Endothelial cell of umbilical vein (primary cell): ENCODE results near the gene LIPF. TPM values are rescaled to one million over a fixed set of nuclear protein-coding genes. Genes with fewer than 3 reads are reported as not detected.

Source experiments
- BruUV-seq: library from RNA; stranded (reverse); fragments of 400-500 nt; replicated peaks from 2 replicates; lab custom pipeline; 2021; lab: Mats Ljungman, UMichigan
- CTCF ChIA-PET: fragments of 300-600, 350-600 bp; sonication (Branson Sonifier 250); formaldehyde crosslinking; loops from one replicate; lab custom pipeline; 2021; ENCODE audit warnings: antibody characterized with exemption, inconsistent platforms; lab: Charles Lee
- POLR2A ChIA-PET: fragments of 300-600, 350-600 bp; sonication (Branson Sonifier 250); formaldehyde crosslinking; loops from one replicate; lab custom pipeline; 2021; ENCODE audit warnings: antibody characterized with exemption, inconsistent platforms; lab: Charles Lee
- DNase-seq: peaks from one replicate; pipeline ENCODE4 v3.0.0-alpha.2; 2011; ENCODE audit warnings: low read depth, low spot score
- FAIRE-seq: peaks from 2 replicates; lab custom pipeline; 2011; peaks lifted over from hg19 to GRCh38; lab: Jason Lieb, UNC
- H2AFZ ChIP-seq: 2 replicates; pipeline ENCODE4 v1.6.0; 2012; ENCODE audit warnings: low read depth, low read length, control low read depth, inconsistent platforms
- H3K27ac ChIP-seq: 2 replicates; pipeline ENCODE4 v1.5.1; 2011; ENCODE audit warnings: low read depth, mild to moderate bottlenecking, control low read depth, low read length, moderate library complexity; ENCODE audit not compliant: insufficient read depth
- H3K27me3 ChIP-seq, 2 experiments: 2 replicates each; pipeline versions ENCODE4 v1.6.0 to v1.6.1; 2011; ENCODE audit warnings: low read length in 2 of 2, mixed read lengths in 1 of 2; ENCODE audit not compliant: control insufficient read depth in 2 of 2, insufficient read depth in 2 of 2
- H3K36me3 ChIP-seq, 2 experiments: 2 replicates in 1 of 2; 3 replicates in 1 of 2; pipeline ENCODE4 v1.5.1; 2011; ENCODE audit warnings: low read length in 2 of 2, mild to moderate bottlenecking in 1 of 2, moderate library complexity in 1 of 2; ENCODE audit not compliant: control insufficient read depth in 2 of 2, insufficient read depth in 2 of 2; ENCODE audit errors: extremely low read depth in 1 of 2
- H3K4me1 ChIP-seq: 3 replicates; pipeline ENCODE4 v1.5.1; 2011; ENCODE audit warnings: mild to moderate bottlenecking, low read length; ENCODE audit not compliant: control insufficient read depth, insufficient read depth; ENCODE audit errors: extremely low read depth
- H3K4me2 ChIP-seq: 2 replicates; pipeline ENCODE4 v1.6.1; 2011; ENCODE audit warnings: low read length, control low read depth, mixed read lengths; ENCODE audit not compliant: insufficient read depth
- H3K4me3 ChIP-seq, 3 experiments: fragments of 200-600 bp in 1 of 3; sonication (generic), shearing (Covaris generic) in 1 of 3; replicated peaks in 1 of 3; 2 replicates each; pipeline ENCODE4 v1.5.1; 2011 to 2016; ENCODE audit warnings: control low read depth in 3 of 3, low read length in 3 of 3, mild to moderate bottlenecking in 2 of 3, inconsistent platforms in 1 of 3, low read depth in 1 of 3, moderate library complexity in 1 of 3; ENCODE audit not compliant: insufficient read depth in 1 of 3
- H3K79me2 ChIP-seq: 2 replicates; pipeline ENCODE4 v1.6.0; 2012; ENCODE audit warnings: low read length, inconsistent platforms; ENCODE audit not compliant: control insufficient read depth, insufficient read depth
- H3K9ac ChIP-seq: replicated peaks from 2 replicates; pipeline ENCODE3; 2011; ENCODE audit warnings: low read length, control low read depth; ENCODE audit not compliant: insufficient read depth; ENCODE audit errors: extremely low read depth
- H3K9me1 ChIP-seq: replicated peaks from 3 replicates; pipeline ENCODE4 v1.6.0; 2011; ENCODE audit warnings: mild to moderate bottlenecking, low read length; ENCODE audit not compliant: control insufficient read depth, insufficient read depth; ENCODE audit errors: extremely low read depth
- H3K9me3 ChIP-seq: replicated peaks from 2 replicates; pipeline ENCODE4 v1.5.1; 2012; ENCODE audit warnings: low read length, inconsistent platforms; ENCODE audit not compliant: control insufficient read depth, insufficient read depth
- H4K20me1 ChIP-seq: replicated peaks from 2 replicates; pipeline ENCODE3; 2011; ENCODE audit warnings: mild to moderate bottlenecking, low read length; ENCODE audit not compliant: control insufficient read depth, insufficient read depth; ENCODE audit errors: extremely low read depth
- CTCF ChIP-seq, 2 donors: IDR thresholded peaks; 1 replicate in 1 of 2; 2 replicates in 1 of 2; pipeline ENCODE4 v1.5.1; 2011; ENCODE audit warnings: low read length in 2 of 2, mild to moderate bottlenecking in 2 of 2, moderate library complexity in 2 of 2, control low read depth in 1 of 2, inconsistent platforms in 1 of 2, low read depth in 1 of 2; ENCODE audit not compliant: insufficient read depth in 1 of 2; ENCODE audit errors: extremely low read depth in 1 of 2
- EZH2 ChIP-seq: IDR thresholded peaks from 2 replicates; pipeline ENCODE4 v1.6.1; 2012; ENCODE audit warnings: borderline replicate concordance, low read depth, mild to moderate bottlenecking, moderate library complexity, low read length, inconsistent platforms; ENCODE audit not compliant: severe bottlenecking
- FOS ChIP-seq: IDR thresholded peaks from 2 replicates; pipeline ENCODE4 v1.6.1; 2011; ENCODE audit warnings: mild to moderate bottlenecking, low read length, moderate library complexity, borderline replicate concordance; ENCODE audit not compliant: insufficient read depth
- JUN ChIP-seq: IDR thresholded peaks from 2 replicates; pipeline ENCODE4 v1.6.1; 2011; ENCODE audit warnings: borderline replicate concordance, low read depth; ENCODE audit not compliant: insufficient read length, insufficient read depth
- POLR2AphosphoS5 ChIP-seq: IDR thresholded peaks from 2 replicates; pipeline ENCODE4 v1.6.1; 2012; ENCODE audit warnings: low read depth, mild to moderate bottlenecking, control low read depth, low read length, moderate library complexity; ENCODE audit not compliant: insufficient read depth
- dilution Hi-C: fragments of 300-500 bp; cut with MboI; formaldehyde crosslinking; loops from one replicate; pipeline ENCODE4 v1.15.0; 2019; ENCODE audit warnings: low sequenced_read_pairs; ENCODE audit not compliant: extremely low pct_ligation_motif_present
- intact Hi-C: fragments of 100-400 bp; cut with micrococcal nuclease; formaldehyde crosslinking; loops from one replicate; pipeline ENCODE4 v1.10.0; 2022
- polyA plus RNA-seq, 4 experiments: library from polyadenylated mRNA; depleted of rRNA in 3 of 4; stranded (reverse) in 3 of 4; unstranded in 1 of 4; fragments of >200 nt; gene quantifications; 2 replicates each; pipeline versions ENCODE4 v1.2.1 to v1.2.3, GENCODE V29; 2011 to 2012; ENCODE audit warnings: missing spikeins in 1 of 4
- total RNA-seq: library from RNA; stranded (reverse); gene quantifications from 2 replicates; pipeline ENCODE4 v1.2.3, GENCODE V29; 2021

Gene LIPF
- total and polyA plus RNA-seq, 2 donors (not counting 3 experiments of a cell fraction or from before 2014, with no cell fraction given), result not detected

DNA sequence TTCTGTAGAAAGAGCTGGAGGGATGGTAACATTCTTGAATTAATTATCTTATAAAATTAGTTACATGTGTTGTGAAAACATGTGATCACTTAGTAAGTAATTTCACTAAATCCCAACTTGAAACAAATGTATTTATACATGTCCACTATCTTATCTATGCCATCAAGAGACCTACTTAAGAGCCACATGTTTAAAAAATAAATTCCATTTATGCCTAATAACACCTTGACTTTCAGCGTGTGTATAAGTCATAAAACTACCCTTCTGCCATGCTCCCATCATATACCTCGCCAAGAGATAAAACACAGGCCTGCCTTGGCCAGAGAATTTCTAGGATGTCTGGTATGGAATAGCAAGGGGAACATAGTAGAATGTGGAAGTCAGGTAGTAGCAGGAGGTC, 40.4 kb upstream of the LIPF start:
- Histone ChIP-seq H3K4me1 (no peaks in the 10 kb centered on the region), H2AFZ (no peak overlapping the region), H3K79me2 (no peaks in the 10 kb centered on the region), H3K9me1 (no peaks in the 10 kb centered on the region), H3K27ac (no peak overlapping the region), H3K36me3 (no peaks in the 10 kb centered on the region), H3K9me3 (no peaks in the 10 kb centered on the region), H3K27me3 (no peaks in the 10 kb centered on the region), H3K4me3 (no peak overlapping the region), H4K20me1 (no peaks in the 10 kb centered on the region), H3K4me2 (no peak overlapping the region), H3K9ac (no peak overlapping the region)
- intact Hi-C loops, result loop anchor here (5.0 kb wide), 1 partner anchor 1268 kb away; no protein-coding TSS in a partner anchor
- FAIRE-seq, result no peak
- POLR2A ChIA-PET, result no interaction called here
- dilution Hi-C loops, result no loop called here
- CTCF ChIA-PET, result no interaction called here
- no peak for DNase-seq
- TF ChIP-seq EZH2 (no peak), POLR2AphosphoS5 (no peak), CTCF (IDR thresholded peaks at IDR 0.05; ENCODE audit: extremely low read depth in 1 of 2, insufficient read depth in 1 of 2, low read depth in 1 of 2, low read length in 2 of 2) (no peak)
- no TSS peak for BruUV-seq

DNA sequence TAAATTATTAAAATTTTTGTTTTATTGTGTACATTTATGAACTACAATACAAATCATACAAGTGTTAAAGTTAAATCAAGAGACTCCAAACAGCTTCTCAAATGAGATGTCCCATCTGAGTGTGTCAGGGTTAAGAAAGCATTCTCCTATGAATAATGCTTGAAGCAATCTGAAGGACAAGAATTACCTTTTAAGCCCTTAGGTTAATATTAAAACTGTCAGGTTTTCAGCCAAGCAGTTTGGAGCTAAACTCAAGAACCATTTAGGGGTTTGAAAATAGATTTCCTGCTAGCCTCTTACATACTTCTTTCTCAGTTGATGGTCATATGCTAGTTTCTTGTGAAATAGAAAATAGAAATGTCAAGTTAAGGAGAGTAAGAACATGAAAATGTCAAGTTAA, 39.4 kb upstream of the LIPF start:
- Histone ChIP-seq H3K4me3 (no peak overlapping the region), H3K36me3 (no peaks in the 10 kb centered on the region), H3K79me2 (no peaks in the 10 kb centered on the region), H3K27me3 (no peaks in the 10 kb centered on the region), H3K4me2 (no peak overlapping the region), H3K9me3 (no peaks in the 10 kb centered on the region), H3K4me1 (no peaks in the 10 kb centered on the region), H3K9me1 (no peaks in the 10 kb centered on the region), H3K27ac (no peak overlapping the region), H3K9ac (no peak overlapping the region), H2AFZ (no peak overlapping the region), H4K20me1 (no peaks in the 10 kb centered on the region)
- FAIRE-seq (no peak), DNase-seq (no peak)
- dilution Hi-C loops, result no loop called here
- TF ChIP-seq JUN (no peak), FOS (no peak), EZH2 (no peak)
- BruUV-seq, result no TSS peak
- CTCF ChIA-PET, result interaction anchor here (0.7 kb wide), 1 partner anchor 9 kb away, joined by 3 read pairs; no protein-coding TSS in a partner anchor
- intact Hi-C loops, result loop anchor here (5.0 kb wide), 1 partner anchor 1267 kb away; no protein-coding TSS in a partner anchor
- POLR2A ChIA-PET, result no interaction called here
